H9 (cell line): Measurements from ENCODE around the gene KIR3DL2. TPM values are rescaled to one million over a fixed set of nuclear protein-coding genes. Genes with fewer than 3 reads are reported as not detected.
"Not testable (repeated sequence)": the region's sequence is repeated elsewhere in the genome, so short reads cannot be mapped to it uniquely, and the experiment has no call there.

Experiments
- DNase-seq: peaks from one replicate; pipeline ENCODE4 v3.0.0-alpha.2; 2017
- H2AFZ ChIP-seq: one replicate; pipeline ENCODE4 v1.6.1; 2013; ENCODE audit warnings: mild to moderate bottlenecking, low read length, control low read depth, moderate library complexity
- H2AK5ac ChIP-seq: 2 replicates; pipeline ENCODE4 v1.6.1; 2013; ENCODE audit warnings: low read length, control low read depth, mixed read lengths; ENCODE audit not compliant: insufficient read length
- H2BK120ac ChIP-seq: one replicate; pipeline ENCODE4 v1.6.1; 2013; ENCODE audit warnings: low read depth, mild to moderate bottlenecking, low read length, control low read depth, inconsistent platforms; ENCODE audit not compliant: poor library complexity, severe bottlenecking
- H2BK12ac ChIP-seq: 2 replicates; pipeline ENCODE4 v1.6.1; 2013; ENCODE audit warnings: low read length, control low read depth, mixed read lengths, low read depth; ENCODE audit not compliant: insufficient read length
- H2BK15ac ChIP-seq: 2 replicates; pipeline ENCODE4 v1.6.1; 2013; ENCODE audit warnings: low read depth, low read length, control low read depth
- H2BK20ac ChIP-seq: one replicate; pipeline ENCODE4 v1.6.1; 2013; ENCODE audit warnings: low read depth, mild to moderate bottlenecking, low read length, control low read depth, inconsistent platforms; ENCODE audit not compliant: poor library complexity, severe bottlenecking
- H2BK5ac ChIP-seq: 2 replicates; pipeline ENCODE4 v1.6.1; 2013; ENCODE audit warnings: low read length, control low read depth, mixed read lengths; ENCODE audit not compliant: insufficient read length
- H3K14ac ChIP-seq: 2 replicates; pipeline ENCODE4 v1.6.1; 2013; ENCODE audit warnings: low read length, control low read depth; ENCODE audit not compliant: insufficient read depth
- H3K18ac ChIP-seq: 2 replicates; pipeline ENCODE4 v1.6.1; 2013; ENCODE audit warnings: low read depth, mild to moderate bottlenecking, mixed read lengths, low read length, control low read depth; ENCODE audit not compliant: insufficient read length
- H3K23ac ChIP-seq: 2 replicates; pipeline ENCODE4 v1.6.1; 2013; ENCODE audit warnings: low read length, control low read depth, mixed read lengths, low read depth; ENCODE audit not compliant: insufficient read length
- H3K23me2 ChIP-seq: 2 replicates; pipeline ENCODE4 v1.6.1; 2013; ENCODE audit warnings: low read depth, mild to moderate bottlenecking, mixed read lengths, low read length, control low read depth; ENCODE audit not compliant: insufficient read length, poor library complexity, severe bottlenecking
- H3K27ac ChIP-seq: 2 replicates; pipeline ENCODE4 v1.5.1; 2013; ENCODE audit warnings: low read length, control low read depth, mixed read lengths, low read depth; ENCODE audit not compliant: insufficient read length
- H3K27me3 ChIP-seq: 2 replicates; pipeline ENCODE4 v1.6.1; 2013; ENCODE audit warnings: low read length, control low read depth, inconsistent platforms; ENCODE audit not compliant: insufficient read depth
- H3K4ac ChIP-seq: 2 replicates; pipeline ENCODE4 v1.6.1; 2013; ENCODE audit warnings: low read depth, mild to moderate bottlenecking, control low read depth, inconsistent platforms, low read length, moderate library complexity
- H3K4me1 ChIP-seq: 2 replicates; pipeline ENCODE4 v1.6.1; 2013; ENCODE audit warnings: low read length, control low read depth, inconsistent platforms; ENCODE audit not compliant: insufficient read depth
- H3K4me2 ChIP-seq: 2 replicates; pipeline ENCODE4 v1.6.1; 2013; ENCODE audit warnings: low read length, control low read depth, mixed read lengths; ENCODE audit not compliant: insufficient read length, insufficient read depth
- H3K56ac ChIP-seq: 2 replicates; pipeline ENCODE4 v1.6.1; 2013; ENCODE audit warnings: low read depth, mild to moderate bottlenecking, mixed read lengths, low read length, control low read depth; ENCODE audit not compliant: insufficient read length
- H3K79me1 ChIP-seq: 2 replicates; pipeline ENCODE4 v1.6.1; 2013; ENCODE audit warnings: low read depth, mild to moderate bottlenecking, moderate library complexity, low read length, control low read depth, inconsistent platforms; ENCODE audit not compliant: insufficient read depth, poor library complexity, severe bottlenecking
- H3K79me2 ChIP-seq: 2 replicates; pipeline ENCODE4 v1.6.1; 2013; ENCODE audit warnings: low read length, control low read depth, inconsistent platforms; ENCODE audit not compliant: insufficient read depth
- H3K9ac ChIP-seq: 2 replicates; pipeline ENCODE4 v1.6.1; 2013; ENCODE audit warnings: low read length, control low read depth, mixed read lengths; ENCODE audit not compliant: insufficient read length; ENCODE audit errors: extremely low read depth
- H3K9me3 ChIP-seq: one replicate; pipeline ENCODE4 v1.6.1; 2013; ENCODE audit warnings: low read depth, low read length, inconsistent platforms; ENCODE audit not compliant: control insufficient read depth
- H3T11ph ChIP-seq: one replicate; pipeline ENCODE4 v1.6.1; 2013; ENCODE audit warnings: mild to moderate bottlenecking, low read length, control low read depth, inconsistent platforms
- H4K20me1 ChIP-seq: one replicate; pipeline ENCODE4 v1.6.1; 2013; ENCODE audit not compliant: control insufficient read depth, insufficient read length, insufficient read depth
- H4K5ac ChIP-seq: 2 replicates; pipeline ENCODE4 v1.6.1; 2013; ENCODE audit warnings: low read depth, mild to moderate bottlenecking, mixed read lengths, low read length, control low read depth; ENCODE audit not compliant: insufficient read length
- H4K8ac ChIP-seq: replicated peaks from 2 replicates; pipeline ENCODE4 v1.6.1; 2013; ENCODE audit warnings: low read length, control low read depth, mixed read lengths, low read depth; ENCODE audit not compliant: insufficient read length
- H4K91ac ChIP-seq: 2 replicates; pipeline ENCODE4 v1.6.1; 2013; ENCODE audit warnings: low read depth, mild to moderate bottlenecking, moderate library complexity, mixed read lengths, low read length, control low read depth; ENCODE audit not compliant: insufficient read length
- H3K27ac Mint-ChIP-seq, 3 experiments: 2 replicates in 2 of 3; 3 replicates in 1 of 3; pipeline ENCODE4 v1.8.0; 2020 to 2021; ENCODE audit warnings: mixed read lengths in 3 of 3, mild to moderate bottlenecking in 1 of 3, moderate library complexity in 1 of 3
- H3K27me3 Mint-ChIP-seq: 2 replicates; pipeline ENCODE4 v1.8.0; 2021; ENCODE audit warnings: low read depth, mild to moderate bottlenecking, moderate library complexity, mixed read lengths
- H3K36me3 Mint-ChIP-seq, 3 experiments: 2 replicates in 2 of 3; 3 replicates in 1 of 3; pipeline ENCODE4 v1.8.0; 2020 to 2021; ENCODE audit warnings: low read depth in 3 of 3, mixed read lengths in 3 of 3; ENCODE audit not compliant: insufficient read depth in 1 of 3
- H3K4me1 Mint-ChIP-seq, 2 experiments: 2 replicates each; pipeline ENCODE4 v1.8.0; 2020; ENCODE audit warnings: mixed read lengths in 2 of 2
- H3K4me3 Mint-ChIP-seq, 2 experiments: 2 replicates in 1 of 2; 3 replicates in 1 of 2; pipeline ENCODE4 v1.8.0; 2020 to 2021; ENCODE audit warnings: mild to moderate bottlenecking in 2 of 2, mixed read lengths in 2 of 2, moderate library complexity in 1 of 2
- H3K9me3 Mint-ChIP-seq, 2 experiments: 2 replicates in 1 of 2; 3 replicates in 1 of 2; pipeline ENCODE4 v1.8.0; 2020; ENCODE audit warnings: mild to moderate bottlenecking in 2 of 2, mixed read lengths in 2 of 2, moderate library complexity in 1 of 2
- WGBS: extraction: QIAGEN DNeasy Blood & Tissue Kit; methylation state at CpG from one replicate; pipeline ENCODE4 v1.1.7; 2013; ENCODE audit warnings: missing lambda C conversion rate, low lambda C conversion rate, mixed read lengths; ENCODE audit not compliant: insufficient read length; ENCODE audit errors: extremely low coverage; 5-methylcytosine and 5-hydroxymethylcytosine counted together
- total RNA-seq: library from RNA; stranded (reverse); gene quantifications from 2 replicates; pipeline ENCODE4 v1.2.1, GENCODE V29; 2021

Gene KIR3DL2
- total RNA-seq, 1 experiment from 2014 or later, result not detected

DNA sequence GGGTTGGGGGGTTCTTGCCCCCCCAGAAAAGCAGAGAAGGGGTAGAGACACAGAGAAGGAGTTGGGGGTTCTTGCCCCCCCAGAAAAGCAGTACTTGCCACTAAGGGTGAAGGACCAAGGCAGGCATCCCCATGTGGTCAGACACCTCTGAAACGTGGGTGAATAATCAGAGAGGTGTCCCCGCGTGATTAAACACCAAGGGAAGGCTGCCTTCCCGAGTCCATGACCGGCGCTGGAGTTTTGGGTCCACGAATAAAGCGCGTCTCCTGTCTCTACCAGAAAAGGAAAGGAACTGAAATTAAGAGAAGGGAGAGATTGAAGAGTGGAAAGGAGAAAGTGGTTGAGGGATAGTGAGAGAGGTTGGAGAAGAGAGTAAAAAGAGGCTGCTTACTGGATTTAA is 49.4 kb downstream of the KIR3DL2 start:
- H3K4me2 ChIP-seq, H3K9me3 ChIP-seq, H3K27me3 Mint-ChIP-seq, H3K79me2 ChIP-seq, H3K23me2 ChIP-seq, H3K23ac ChIP-seq, H2BK12ac ChIP-seq, H3K9ac ChIP-seq, H2AFZ ChIP-seq, H3K4ac ChIP-seq, H4K5ac ChIP-seq, H3K79me1 ChIP-seq, H3K14ac ChIP-seq, H4K8ac ChIP-seq, H3K18ac ChIP-seq, H3K4me3 Mint-ChIP-seq, H3K56ac ChIP-seq, H2BK20ac ChIP-seq, H4K20me1 ChIP-seq, H2AK5ac ChIP-seq, H3K27me3 ChIP-seq, H4K91ac ChIP-seq, H2BK5ac ChIP-seq, H2BK120ac ChIP-seq, DNase-seq, H3T11ph ChIP-seq, H2BK15ac ChIP-seq, H3K27ac ChIP-seq, H3K4me1 ChIP-seq: not testable (repeated sequence)
- Mint-ChIP-seq H3K36me3 (peaks cover 2 to 13% (median 8%) of the 10 kb centered on the region in 3 experiments; a peak in 3 of 7 replicates), H3K4me1 (peaks cover 0 to 41% of the 10 kb centered on the region in 2 experiments; a peak in 2 of 4 replicates), H3K27ac (peak overlapping the region in 1 of 3 experiments; percentile 9; a peak in 1 of 7 replicates), H3K9me3 (peaks cover 9 to 90% of the 10 kb centered on the region in 2 experiments; a peak in 4 of 5 replicates)
- no CpG with 5 or more reads among the region's 9 CpGs for WGBS

DNA sequence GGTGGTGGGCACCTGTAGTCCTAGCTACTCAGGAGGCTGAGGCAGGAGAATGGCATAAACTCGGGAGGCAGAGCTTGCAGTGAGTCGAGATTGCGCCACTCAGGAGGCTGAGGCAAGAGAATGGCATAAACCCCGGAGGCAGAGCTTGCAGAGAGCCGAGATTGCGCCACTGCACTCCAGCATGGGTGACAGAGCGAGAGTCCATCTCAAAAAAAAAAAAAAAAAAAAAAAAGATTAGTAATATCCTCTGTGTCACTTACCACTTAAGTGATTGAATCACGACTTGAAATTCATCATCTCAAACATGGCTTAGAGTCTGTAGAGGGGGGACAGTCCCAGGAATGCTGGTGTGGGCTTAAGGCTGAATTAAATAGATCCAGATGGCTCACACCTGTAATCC is 50.9 kb downstream of the KIR3DL2 start:
- not testable (repeated sequence) for H3K9me3 ChIP-seq, H3K9ac ChIP-seq, H3K79me1 ChIP-seq, H3K27ac Mint-ChIP-seq, H3K79me2 ChIP-seq, H2BK20ac ChIP-seq, H3K4ac ChIP-seq, H2AFZ ChIP-seq, H3K27me3 ChIP-seq, H3K4me2 ChIP-seq, DNase-seq, H3K56ac ChIP-seq, H2AK5ac ChIP-seq, H2BK120ac ChIP-seq, H4K91ac ChIP-seq, H3K4me1 ChIP-seq, H3K23me2 ChIP-seq, H3K4me3 Mint-ChIP-seq, H3T11ph ChIP-seq, H3K27me3 Mint-ChIP-seq, H4K8ac ChIP-seq, H3K18ac ChIP-seq, H2BK15ac ChIP-seq, H3K23ac ChIP-seq, H3K27ac ChIP-seq, H4K5ac ChIP-seq, H4K20me1 ChIP-seq, H2BK5ac ChIP-seq, H3K14ac ChIP-seq, H2BK12ac ChIP-seq
- H3K9me3 Mint-ChIP-seq, result peaks cover 9 to 91% of the 10 kb centered on the region in 2 experiments; a peak in 4 of 5 replicates
- H3K36me3 Mint-ChIP-seq, result peaks cover 2 to 13% (median 8%) of the 10 kb centered on the region in 3 experiments; a peak in 3 of 7 replicates
- no CpG with 5 or more reads among the region's 8 CpGs for WGBS
- peaks cover 0 to 38% of the 10 kb centered on the region in 2 experiments; a peak in 2 of 4 replicates for H3K4me1 Mint-ChIP-seq
